HepG2 (cell line): Measurements from ENCODE around the gene COMMD4. TPM values are rescaled to one million over a fixed set of nuclear protein-coding genes. Genes with fewer than 3 reads are reported as not detected.

Experiments
- ATAC-seq: fragments of 200-7000 bp; cut with Tn5 transposase; 3 replicates; pipeline ENCODE4 v1.9.1; 2020; ENCODE audit warnings: mild to moderate bottlenecking, moderate library complexity
- BruUV-seq: library from RNA; stranded (reverse); fragments of 400-500 nt; replicated peaks from 2 replicates; lab custom pipeline; 2021; lab: Mats Ljungman, UMichigan
- CTCF ChIA-PET: fragments of 300-600 bp; formaldehyde crosslinking; extraction: SDS; loops from one replicate; lab custom pipeline; 2021; ENCODE audit warnings: low total read pairs, inconsistent platforms, low intra/inter-chr PET ratio; lab: Yijun Ruan, JAX
- POLR2A ChIA-PET: fragments of 350-600 bp; sonication (Branson Sonifier 250); formaldehyde crosslinking; loops from one replicate; lab custom pipeline; 2020; ENCODE audit warnings: antibody characterized with exemption, inconsistent platforms; lab: Yijun Ruan, JAX
- DNase-seq: peaks from one replicate; pipeline ENCODE4 v3.0.0-alpha.2; 2015; ENCODE audit warnings: low spot score
- FAIRE-seq: peaks from 3 replicates; lab custom pipeline; 2011; peaks lifted over from hg19 to GRCh38; lab: Jason Lieb, UNC
- H2AFZ ChIP-seq: one replicate; pipeline ENCODE4 v1.6.1; 2011; ENCODE audit warnings: low read length, inconsistent platforms
- H3K27ac ChIP-seq: fragments of 300-600 bp; 3 replicates; pipeline ENCODE4 v1.8.0; 2011; ENCODE audit warnings: mixed run types, mild to moderate bottlenecking, mixed read lengths, low read length, inconsistent platforms; ENCODE audit not compliant: insufficient read depth; ENCODE audit errors: extremely low read length
- H3K27me3 ChIP-seq, 2 experiments: fragments of 200-600 bp in 1 of 2; 2 replicates in 1 of 2; 3 replicates in 1 of 2; pipeline versions ENCODE4 v1.6.0 to v1.8.0; 2011; ENCODE audit warnings: low read length in 2 of 2, mild to moderate bottlenecking in 2 of 2, moderate library complexity in 2 of 2, inconsistent platforms in 1 of 2; ENCODE audit not compliant: insufficient read depth in 2 of 2, control insufficient read depth in 1 of 2
- H3K36me3 ChIP-seq, 2 experiments: fragments of 200-600 bp in 1 of 2; replicated peaks in 1 of 2; 2 replicates in 1 of 2; 3 replicates in 1 of 2; pipeline versions ENCODE4 v1.5.1 to v1.8.0; 2011; ENCODE audit warnings: low read length in 2 of 2, inconsistent platforms in 1 of 2; ENCODE audit not compliant: insufficient read depth in 2 of 2, control insufficient read depth in 1 of 2
- H3K4me1 ChIP-seq: 2 replicates; pipeline ENCODE4 v1.5.1; 2012; ENCODE audit warnings: low read length, inconsistent platforms; ENCODE audit not compliant: insufficient read depth
- H3K4me2 ChIP-seq: 2 replicates; pipeline ENCODE4 v1.6.0; 2011; ENCODE audit warnings: low read depth, low read length, inconsistent platforms
- H3K4me3 ChIP-seq, 3 experiments: fragments of 200-600 bp in 1 of 3; sonication (generic), shearing (Covaris generic) in 1 of 3; replicated peaks in 1 of 3; 2 replicates each; pipeline ENCODE4 v1.5.1; 2011 to 2016; ENCODE audit warnings: low read length in 3 of 3, inconsistent platforms in 2 of 3, low read depth in 2 of 3, mild to moderate bottlenecking in 2 of 3, control low read depth in 1 of 3, mixed read lengths in 1 of 3; ENCODE audit not compliant: insufficient read depth in 1 of 3
- H3K79me2 ChIP-seq: one replicate; pipeline ENCODE4 v1.6.1; 2011; ENCODE audit warnings: low read length, inconsistent platforms; ENCODE audit not compliant: insufficient read depth
- H3K9ac ChIP-seq: 2 replicates; pipeline ENCODE4 v1.6.0; 2011; ENCODE audit warnings: mild to moderate bottlenecking, low read depth, low read length, inconsistent platforms; ENCODE audit not compliant: insufficient read depth
- H3K9me3 ChIP-seq: 2 replicates; pipeline ENCODE4 v1.5.1; 2012; ENCODE audit warnings: mild to moderate bottlenecking, low read length
- H4K20me1 ChIP-seq: 2 replicates; pipeline ENCODE4 v1.6.0; 2011; ENCODE audit warnings: inconsistent platforms, mild to moderate bottlenecking, low read length, moderate library complexity; ENCODE audit not compliant: insufficient read depth
- CEBPZ ChIP-seq: IDR thresholded peaks from 2 replicates; pipeline ENCODE4 v1.6.1; 2012; ENCODE audit warnings: low read length, improper control_type of control experiment
- MLX ChIP-seq: IDR thresholded peaks from 2 replicates; pipeline ENCODE4 v1.6.1; 2016
- NR0B2 ChIP-seq: sonication (generic); formaldehyde crosslinking; IDR thresholded peaks from 2 replicates; pipeline ENCODE4 v1.4.0; 2020; ENCODE audit warnings: mild to moderate bottlenecking, missing genetic modification reagents
- ZBTB39 ChIP-seq: sonication (generic); formaldehyde crosslinking; IDR thresholded peaks from 2 replicates; pipeline ENCODE4 v1.5.0; 2020; ENCODE audit warnings: missing genetic modification reagents
- ZNF747 ChIP-seq: sonication (generic); formaldehyde crosslinking; IDR thresholded peaks from 2 replicates; pipeline ENCODE4 v1.8.1; 2023; ENCODE audit warnings: missing genetic modification reagents, mild to moderate bottlenecking, borderline replicate concordance
- ZSCAN30 ChIP-seq: sonication (generic); formaldehyde crosslinking; IDR thresholded peaks from 2 replicates; pipeline ENCODE4 v1.5.0; 2020; ENCODE audit warnings: mild to moderate bottlenecking, missing genetic modification reagents
- WGBS: methylation state at CpG from one replicate; pipeline ENCODE4 v1.1.6; 2017; ENCODE audit warnings: low lambda C conversion rate; 5-methylcytosine and 5-hydroxymethylcytosine counted together
- in situ Hi-C: cut with HindIII; loops from 2 replicates; pipeline ENCODE4 v1.10.0; 2017; ENCODE audit warnings: low pct_unique_long_range_greater_than_20kb; ENCODE audit not compliant: extremely low pct_ligation_motif_present
- intact Hi-C: fragments of 100-400 bp; cut with micrococcal nuclease; formaldehyde crosslinking; loops from one replicate; pipeline ENCODE4 v1.10.0; 2022; ENCODE audit not compliant: unreplicated experiment
- polyA plus RNA-seq, 8 experiments: library from polyadenylated mRNA; depleted of rRNA in 3 of 8; stranded (reverse) in 7 of 8; unstranded in 1 of 8; fragments of >200 nt; fragmentation: Illumina TruSeq in 4 of 8; extraction: Trizol in 4 of 8; gene quantifications; 2 replicates each; pipeline versions ENCODE4 v1.2.1 to v1.2.3, GENCODE V29; 2011 to 2016; ENCODE audit warnings: low read depth in 4 of 8, missing spikeins in 1 of 8, mixed read lengths in 1 of 8; ENCODE audit not compliant: insufficient read depth in 1 of 8
- total RNA-seq, 5 experiments: library from RNA; depleted of rRNA; stranded (reverse); fragments of >200 nt; fragmentation: Illumina TruSeq; extraction: Trizol; gene quantifications; 2 replicates each; pipeline ENCODE4 v1.2.3, GENCODE V29; 2016; ENCODE audit warnings: low read depth in 1 of 5

Gene COMMD4
- total and polyA plus RNA-seq, 2 of the 13 experiments (the other 11 are each of a cell fraction or from before 2014, with no cell fraction given), result 45.8 to 89.9 TPM

GRCh38 chr15:75359537-75360250 is 23.8 kb downstream of the COMMD4 start:
- no peak for FAIRE-seq
- Histone ChIP-seq H2AFZ (no peak overlapping the region), H4K20me1 (no peaks in the 10 kb centered on the region), H3K9ac (no peak overlapping the region), H3K4me2 (no peak overlapping the region), H3K9me3 (no peaks in the 10 kb centered on the region), H3K36me3 (peaks cover 18 to 34% of the 10 kb centered on the region in 2 experiments), H3K27me3 (no peaks in the 10 kb centered on the region), H3K27ac (no peak overlapping the region), H3K79me2 (no peaks in the 10 kb centered on the region), H3K4me1 (no peaks in the 10 kb centered on the region), H3K4me3 (no peak overlapping the region)
- CTCF ChIA-PET, result no interaction called here
- in situ Hi-C loops, result loop anchor here (10.0 kb wide), 1 partner anchor 285 kb away; the partner anchor contains the start of genes IMP3 and SNX33
- 94% methylated on average over 11 of the region's 15 CpGs for WGBS
- DNase-seq, result no peak
- ATAC-seq, result no peak
- POLR2A ChIA-PET, result interaction anchor here (0.9 to 2.1 kb wide), 2 partner anchors 9 to 12 kb away, joined by 3 to 10 read pairs; partner anchors contain the start of gene MAN2C1
- no TSS peak for BruUV-seq
- intact Hi-C loops, result loop anchor here (10.0 kb wide), 1 partner anchor 325 kb away; no protein-coding TSS in a partner anchor
- TF ChIP-seq NR0B2 (CRISPR knock-in tag), result no peak
- TF ChIP-seq CEBPZ, result no peak
- TF ChIP-seq ZBTB39, result no peak
- TF ChIP-seq ZNF747, result no peak
- TF ChIP-seq ZSCAN30 (CRISPR knock-in tag), result no peak
- TF ChIP-seq MLX (CRISPR knock-in tag), result no peak
